HEK293 (cell line): ENCODE results near the gene ZNF20.

Source experiments
- BCL6B ChIP-seq: fragments of 450-650 bp; formaldehyde crosslinking; IDR thresholded peaks from 2 replicates; pipeline ENCODE4 v1.5.1; 2017; ENCODE audit warnings: missing biosample characterization, missing genetic modification characterization
- GLIS1 ChIP-seq: fragments of 450-650 bp; formaldehyde crosslinking; IDR thresholded peaks from 2 replicates; pipeline ENCODE4 v1.5.1; 2016; ENCODE audit warnings: missing biosample characterization, missing genetic modification characterization
- IKZF3 ChIP-seq: fragments of 450-650 bp; IDR thresholded peaks from 2 replicates; pipeline ENCODE4 v1.5.0; 2018; ENCODE audit warnings: missing biosample characterization, mild to moderate bottlenecking, missing genetic modification characterization, moderate library complexity
- KLF17 ChIP-seq: fragments of 450-650 bp; formaldehyde crosslinking; IDR thresholded peaks from 2 replicates; pipeline ENCODE4 v1.5.1; 2016; ENCODE audit warnings: missing biosample characterization, missing genetic modification characterization
- OSR2 ChIP-seq: fragments of 450-650 bp; formaldehyde crosslinking; IDR thresholded peaks from 2 replicates; pipeline ENCODE4 v1.5.1; 2016; ENCODE audit warnings: missing biosample characterization, missing genetic modification characterization
- PRDM10 ChIP-seq: fragments of 450-650 bp; formaldehyde crosslinking; IDR thresholded peaks from 2 replicates; pipeline ENCODE4 v1.5.1; 2016; ENCODE audit warnings: missing biosample characterization, missing genetic modification characterization
- PRDM2 ChIP-seq: fragments of 450-650 bp; formaldehyde crosslinking; IDR thresholded peaks from 2 replicates; pipeline ENCODE4 v1.5.1; 2016; ENCODE audit warnings: missing biosample characterization, missing genetic modification characterization, borderline replicate concordance
- SCRT1 ChIP-seq: fragments of 450-650 bp; formaldehyde crosslinking; IDR thresholded peaks from 2 replicates; pipeline ENCODE4 v1.5.1; 2016; ENCODE audit warnings: missing biosample characterization, missing genetic modification characterization, borderline replicate concordance
- ZBTB20 ChIP-seq: fragments of 450-650 bp; formaldehyde crosslinking; IDR thresholded peaks from 2 replicates; pipeline ENCODE4 v1.5.1; 2016; ENCODE audit warnings: missing biosample characterization, missing genetic modification characterization
- ZBTB26 ChIP-seq: fragments of 450-650 bp; formaldehyde crosslinking; optimal IDR thresholded peaks from 2 replicates; pipeline ENCODE3; 2016; ENCODE audit warnings: missing biosample characterization, mild to moderate bottlenecking, missing genetic modification characterization
- ZBTB48 ChIP-seq: fragments of 450-650 bp; formaldehyde crosslinking; IDR thresholded peaks from 2 replicates; pipeline ENCODE4 v1.5.1; 2016; ENCODE audit warnings: missing biosample characterization, missing genetic modification characterization
- ZEB2 ChIP-seq: fragments of 450-650 bp; formaldehyde crosslinking; IDR thresholded peaks from 2 replicates; pipeline ENCODE4 v1.5.1; 2016; ENCODE audit warnings: missing biosample characterization, missing genetic modification characterization
- ZNF140 ChIP-seq: fragments of 450-650 bp; formaldehyde crosslinking; IDR thresholded peaks from 2 replicates; pipeline ENCODE4 v1.5.1; 2016; ENCODE audit warnings: missing biosample characterization, missing genetic modification characterization
- ZNF16 ChIP-seq: fragments of 450-650 bp; formaldehyde crosslinking; IDR thresholded peaks from 2 replicates; pipeline ENCODE4 v1.5.1; 2016; ENCODE audit warnings: low read depth, missing biosample characterization, missing genetic modification characterization
- ZNF2 ChIP-seq: fragments of 450-650 bp; formaldehyde crosslinking; IDR thresholded peaks from 2 replicates; pipeline ENCODE4 v1.5.1; 2016; ENCODE audit warnings: missing biosample characterization, missing genetic modification characterization
- ZNF24 ChIP-seq: fragments of 450-650 bp; formaldehyde crosslinking; IDR thresholded peaks from 2 replicates; pipeline ENCODE4 v1.5.1; 2016; ENCODE audit warnings: missing biosample characterization, missing genetic modification characterization
- ZNF266 ChIP-seq: fragments of 450-650 bp; formaldehyde crosslinking; IDR thresholded peaks from 2 replicates; pipeline ENCODE4 v1.5.1; 2016; ENCODE audit warnings: missing biosample characterization, missing genetic modification characterization, low read depth
- ZNF280C ChIP-seq: fragments of 450-650 bp; formaldehyde crosslinking; IDR thresholded peaks from 2 replicates; pipeline ENCODE4 v1.5.1; 2016; ENCODE audit warnings: missing biosample characterization, missing genetic modification characterization
- ZNF302 ChIP-seq: fragments of 450-650 bp; formaldehyde crosslinking; IDR thresholded peaks from 2 replicates; pipeline ENCODE4 v1.5.1; 2016; ENCODE audit warnings: missing biosample characterization, missing genetic modification characterization, low read depth
- ZNF501 ChIP-seq: fragments of 450-650 bp; formaldehyde crosslinking; IDR thresholded peaks from 2 replicates; pipeline ENCODE4 v1.5.1; 2016; ENCODE audit warnings: missing biosample characterization, missing genetic modification characterization
- ZNF514 ChIP-seq: fragments of 450-650 bp; formaldehyde crosslinking; IDR thresholded peaks from 2 replicates; pipeline ENCODE4 v1.5.1; 2016; ENCODE audit warnings: missing biosample characterization, missing genetic modification characterization
- ZNF600 ChIP-seq: fragments of 450-650 bp; formaldehyde crosslinking; IDR thresholded peaks from 2 replicates; pipeline ENCODE4 v1.5.1; 2016; ENCODE audit warnings: missing biosample characterization, missing genetic modification characterization
- ZNF677 ChIP-seq: fragments of 450-650 bp; IDR thresholded peaks from 2 replicates; pipeline ENCODE4 v1.5.0; 2018; ENCODE audit warnings: missing biosample characterization, mild to moderate bottlenecking, missing genetic modification characterization, moderate library complexity

Gene ZNF20

GRCh38 chr19:12162882-12163806 is 23.0 kb upstream of the ZNF20 start, which contains the start of gene ZNF136 (continued):
- TF ChIP-seq KLF17 (tag by site-specific recombination) (no peak; the same call in 1 of the 2 replicates), OSR2 (tag by site-specific recombination) (no peak), ZNF600 (peak; percentile 75), ZNF24 (tag by site-specific recombination) (peak; percentile 63), ZBTB20 (peak; percentile 90), ZNF302 (no peak), ZNF514 (no peak), ZNF677 (tag by site-specific recombination) (no peak), PRDM2 (no peak), GLIS1 (tag by site-specific recombination) (peak; percentile 26; the same call in 1 of the 2 replicates), ZNF2 (peak; percentile 64; the same call in 1 of the 2 replicates), ZNF266 (no peak), IKZF3 (tag by site-specific recombination) (peak; percentile 70), BCL6B (tag by site-specific recombination) (no peak), ZNF280C (no peak), ZNF501 (tag by site-specific recombination) (0 out of 2 replicates have a peak, but pooled peaks have one; percentile 19), ZBTB48 (tag by site-specific recombination) (0 out of 2 replicates have a peak, but pooled peaks have one; percentile 19), ZEB2 (tag by site-specific recombination) (no peak), SCRT1 (tag by site-specific recombination) (no peak), ZNF16 (no peak), ZNF140 (tag by site-specific recombination) (no peak), PRDM10 (tag by site-specific recombination) (peak; percentile 72), ZBTB26 (peak; percentile 39)
